ENCODE results near the gene ATP8B1. TPM values are rescaled to one million over a fixed set of nuclear protein-coding genes. Genes with fewer than 3 reads are reported as not detected.

Gene ATP8B1
- total RNA-seq, 1 experiment from 2014 or later: 1.1 TPM

- Histone ChIP-seq H4K91ac (ENCODE audit: insufficient read length, low read depth, low read length) (no peak overlapping the region), H2AK5ac (ENCODE audit: insufficient read length, low read length) (no peak overlapping the region), H2BK120ac (ENCODE audit: low read depth, low read length, poor library complexity, severe bottlenecking) (no peak overlapping the region), H4K5ac (ENCODE audit: insufficient read length, low read depth, low read length) (no peak overlapping the region), H4K20me1 (ENCODE audit: control insufficient read depth, insufficient read depth, insufficient read length) (no peaks in the 10 kb centered on the region), H3K79me1 (ENCODE audit: insufficient read depth, low read depth, low read length, poor library complexity, severe bottlenecking) (no peaks in the 10 kb centered on the region), H3K14ac (ENCODE audit: insufficient read depth, low read length) (no peak overlapping the region), H3K4ac (ENCODE audit: low read depth, low read length) (no peak overlapping the region), H2BK20ac (ENCODE audit: low read depth, low read length, poor library complexity, severe bottlenecking) (no peak overlapping the region), H3K9ac (ENCODE audit: extremely low read depth, insufficient read length, low read length) (no peak overlapping the region), H3K18ac (ENCODE audit: insufficient read length, low read depth, low read length) (no peak overlapping the region), H3K23me2 (ENCODE audit: insufficient read length, low read depth, low read length, poor library complexity, severe bottlenecking) (no peaks in the 10 kb centered on the region), H3K9me3 (ENCODE audit: control insufficient read depth, low read depth, low read length) (no peaks in the 10 kb centered on the region), H2AFZ (ENCODE audit: low read length) (no peak overlapping the region), H3K4me2 (ENCODE audit: insufficient read depth, insufficient read length, low read length) (no peak overlapping the region), H3K23ac (ENCODE audit: insufficient read length, low read depth, low read length) (no peak overlapping the region), H3T11ph (ENCODE audit: low read length) (no peak overlapping the region), H3K27ac (ENCODE audit: insufficient read length, low read depth, low read length) (no peak overlapping the region), H2BK15ac (ENCODE audit: low read depth, low read length) (no peak overlapping the region), H2BK5ac (ENCODE audit: insufficient read length, low read length) (no peak overlapping the region), H3K79me2 (ENCODE audit: insufficient read depth, low read length) (no peaks in the 10 kb centered on the region), H3K27me3 (ENCODE audit: insufficient read depth, low read length) (no peaks in the 10 kb centered on the region), H4K8ac (replicated peaks; ENCODE audit: insufficient read length, low read depth, low read length) (no peak overlapping the region), H2BK12ac (ENCODE audit: insufficient read length, low read depth, low read length) (no peak overlapping the region), H3K56ac (ENCODE audit: insufficient read length, low read depth, low read length) (no peak overlapping the region), H3K4me1 (ENCODE audit: insufficient read depth, low read length) (no peaks in the 10 kb centered on the region; the same call in 1 of the 2 replicates)
- H3K9me3 Mint-ChIP-seq: no peaks in the 10 kb centered on the region
- H3K27me3 Mint-ChIP-seq (ENCODE audit: low read depth): no peaks in the 10 kb centered on the region
- no peaks in the 10 kb centered on the region; a peak in 1 of 7 replicates for H3K36me3 Mint-ChIP-seq (ENCODE audit: insufficient read depth in 1 of 3, low read depth in 3 of 3)
- H3K4me1 Mint-ChIP-seq: peaks cover 23 to 24% of the 10 kb centered on the region in 2 experiments
- no CpG with 5 or more reads among the region's 2 CpGs for WGBS (ENCODE audit: extremely low coverage, insufficient read length, low lambda C conversion rate)
- TF ChIP-seq CTCF (conservative IDR thresholded peaks at IDR 0.05): no peak
- H3K4me3 Mint-ChIP-seq: no peak overlapping the region
- DNase-seq: no peak
- H3K27ac Mint-ChIP-seq: no peak overlapping the region
Measured at GRCh38 chr18:57749604-57749970, 53.5 kb downstream of the ATP8B1 start.

All from H9 (cell line).